ENCODE data around the gene SLC17A9. TPM values are rescaled to one million over a fixed set of nuclear protein-coding genes. Genes with fewer than 3 reads are reported as not detected.
A peak's percentile ranks its signal among the peaks of the same experiment; 100 is the strongest.

The SLC17A9 gene
- total RNA-seq, 1 experiment from 2014 or later = 37.6 TPM

DNA sequence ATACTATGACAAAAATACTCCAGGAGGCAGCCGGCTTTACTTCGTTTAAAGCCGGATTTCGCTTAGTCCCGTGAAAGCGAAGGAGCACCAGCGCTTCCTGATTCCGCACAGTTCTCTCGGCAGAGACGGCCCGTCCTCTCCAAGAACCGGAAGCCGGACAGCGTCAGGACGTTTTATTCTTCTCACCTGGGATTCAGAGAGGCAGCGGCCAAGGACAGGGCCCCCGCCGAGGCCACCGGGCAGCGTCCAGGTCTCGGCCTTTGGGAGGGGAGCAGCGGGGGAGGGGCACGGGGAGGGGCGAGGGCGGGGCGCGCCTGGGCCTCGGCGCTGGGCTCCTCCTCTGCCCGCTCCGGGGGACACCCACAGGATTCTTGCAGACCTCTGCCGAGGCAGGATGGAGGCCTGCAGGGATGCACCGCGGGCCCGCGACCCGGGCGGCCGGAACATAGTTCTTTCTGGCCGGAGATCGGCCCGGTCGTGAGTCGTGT is 23.4 kb upstream of the SLC17A9 start:
- H3K36me3 ChIP-seq (ENCODE audit: control insufficient read depth in 1 of 2, insufficient read depth in 2 of 2, low read length in 2 of 2) = peaks cover 5 to 7% of the 10 kb centered on the region in 2 experiments; a peak in 1 of 4 replicates
- H2AFZ ChIP-seq (ENCODE audit: low read depth, low read length, poor library complexity, severe bottlenecking) = no peak overlapping the region
- no peak overlapping the region for H3K9ac ChIP-seq (ENCODE audit: low read length)
- ChIA-PET RAD21 (ENCODE audit: low non-redundant PET in 1 of 2, low total read pairs in 2 of 2, uncharacterized antibody in 2 of 2, unreplicated experiment in 2 of 2) (no interaction called here), CTCF (no interaction called here), POLR2A (no interaction called here)
- no peaks in the 10 kb centered on the region for H3K9me3 ChIP-seq (ENCODE audit: control insufficient read depth in 1 of 2, insufficient read depth in 1 of 2, low read depth in 1 of 2, low read length in 2 of 2)
- no TSS peak for BruUV-seq (replicated peaks)
- H3K79me2 ChIP-seq (ENCODE audit: insufficient read depth, low read length) = peaks cover 99% of the 10 kb centered on the region
- peaks cover 35% of the 10 kb centered on the region for H4K20me1 ChIP-seq (ENCODE audit: insufficient read depth)
- H3K4me2 ChIP-seq (ENCODE audit: low read length) = peak overlapping the region; percentile 36; the same call in 1 of the 2 replicates
- ATAC-seq = peak; percentile 41
- no peak for DNase-seq (ENCODE audit: low read depth, low spot score)
- H3K27ac ChIP-seq (ENCODE audit: low read depth, low read length) = 0 out of 2 replicates have a peak overlapping the region, but pooled peaks have one; percentile 23
- no peak overlapping the region for H3K4me3 ChIP-seq (replicated peaks in 1 of 2; ENCODE audit: low read depth in 1 of 2, low read length in 2 of 2)
- intact Hi-C loops (cut with micrococcal nuclease) = no loop called here
- no peaks in the 10 kb centered on the region for H3K9me2 ChIP-seq (ENCODE audit: insufficient read depth)
- peaks cover 19 to 56% of the 10 kb centered on the region in 2 experiments for H3K4me1 ChIP-seq (ENCODE audit: control insufficient read depth in 1 of 2, insufficient read depth in 2 of 2, low read length in 2 of 2)
- H3K27me3 ChIP-seq (ENCODE audit: insufficient read depth, low read length) = no peaks in the 10 kb centered on the region
- TF ChIP-seq ELF1 (IDR thresholded peaks at IDR 0.05; ENCODE audit: borderline replicate concordance, low read depth) (no peak), RAD21 (IDR thresholded peaks at IDR 0.05; ENCODE audit: low read depth) (no peak), CBX3 (IDR thresholded peaks at IDR 0.05; ENCODE audit: low read depth) (no peak), CEBPB (IDR thresholded peaks at IDR 0.05; ENCODE audit: low read depth) (no peak), POLR2AphosphoS5 (IDR thresholded peaks at IDR 0.05; ENCODE audit: low read depth, low read length) (no peak), TCF7L2 (IDR thresholded peaks at IDR 0.05; ENCODE audit: borderline replicate concordance, extremely low read depth, insufficient read depth, insufficient read length) (no peak), SIN3A (IDR thresholded peaks at IDR 0.05; ENCODE audit: low read depth) (no peak)
- TF ChIP-seq, protein P1, sequence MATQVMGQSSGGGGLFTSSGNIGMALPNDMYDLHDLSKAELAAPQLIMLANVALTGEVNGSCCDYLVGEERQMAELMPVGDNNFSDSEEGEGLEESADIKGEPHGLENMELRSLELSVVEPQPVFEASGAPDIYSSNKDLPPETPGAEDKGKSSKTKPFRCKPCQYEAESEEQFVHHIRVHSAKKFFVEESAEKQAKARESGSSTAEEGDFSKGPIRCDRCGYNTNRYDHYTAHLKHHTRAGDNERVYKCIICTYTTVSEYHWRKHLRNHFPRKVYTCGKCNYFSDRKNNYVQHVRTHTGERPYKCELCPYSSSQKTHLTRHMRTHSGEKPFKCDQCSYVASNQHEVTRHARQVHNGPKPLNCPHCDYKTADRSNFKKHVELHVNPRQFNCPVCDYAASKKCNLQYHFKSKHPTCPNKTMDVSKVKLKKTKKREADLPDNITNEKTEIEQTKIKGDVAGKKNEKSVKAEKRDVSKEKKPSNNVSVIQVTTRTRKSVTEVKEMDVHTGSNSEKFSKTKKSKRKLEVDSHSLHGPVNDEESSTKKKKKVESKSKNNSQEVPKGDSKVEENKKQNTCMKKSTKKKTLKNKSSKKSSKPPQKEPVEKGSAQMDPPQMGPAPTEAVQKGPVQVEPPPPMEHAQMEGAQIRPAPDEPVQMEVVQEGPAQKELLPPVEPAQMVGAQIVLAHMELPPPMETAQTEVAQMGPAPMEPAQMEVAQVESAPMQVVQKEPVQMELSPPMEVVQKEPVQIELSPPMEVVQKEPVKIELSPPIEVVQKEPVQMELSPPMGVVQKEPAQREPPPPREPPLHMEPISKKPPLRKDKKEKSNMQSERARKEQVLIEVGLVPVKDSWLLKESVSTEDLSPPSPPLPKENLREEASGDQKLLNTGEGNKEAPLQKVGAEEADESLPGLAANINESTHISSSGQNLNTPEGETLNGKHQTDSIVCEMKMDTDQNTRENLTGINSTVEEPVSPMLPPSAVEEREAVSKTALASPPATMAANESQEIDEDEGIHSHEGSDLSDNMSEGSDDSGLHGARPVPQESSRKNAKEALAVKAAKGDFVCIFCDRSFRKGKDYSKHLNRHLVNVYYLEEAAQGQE (IDR thresholded peaks at IDR 0.05; ENCODE audit: low read depth) = no peak
- TF ChIP-seq, protein P2, sequence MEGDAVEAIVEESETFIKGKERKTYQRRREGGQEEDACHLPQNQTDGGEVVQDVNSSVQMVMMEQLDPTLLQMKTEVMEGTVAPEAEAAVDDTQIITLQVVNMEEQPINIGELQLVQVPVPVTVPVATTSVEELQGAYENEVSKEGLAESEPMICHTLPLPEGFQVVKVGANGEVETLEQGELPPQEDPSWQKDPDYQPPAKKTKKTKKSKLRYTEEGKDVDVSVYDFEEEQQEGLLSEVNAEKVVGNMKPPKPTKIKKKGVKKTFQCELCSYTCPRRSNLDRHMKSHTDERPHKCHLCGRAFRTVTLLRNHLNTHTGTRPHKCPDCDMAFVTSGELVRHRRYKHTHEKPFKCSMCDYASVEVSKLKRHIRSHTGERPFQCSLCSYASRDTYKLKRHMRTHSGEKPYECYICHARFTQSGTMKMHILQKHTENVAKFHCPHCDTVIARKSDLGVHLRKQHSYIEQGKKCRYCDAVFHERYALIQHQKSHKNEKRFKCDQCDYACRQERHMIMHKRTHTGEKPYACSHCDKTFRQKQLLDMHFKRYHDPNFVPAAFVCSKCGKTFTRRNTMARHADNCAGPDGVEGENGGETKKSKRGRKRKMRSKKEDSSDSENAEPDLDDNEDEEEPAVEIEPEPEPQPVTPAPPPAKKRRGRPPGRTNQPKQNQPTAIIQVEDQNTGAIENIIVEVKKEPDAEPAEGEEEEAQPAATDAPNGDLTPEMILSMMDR (IDR thresholded peaks at IDR 0.05 in 2 of 3, conservative IDR thresholded peaks at IDR 0.05 in 1 of 3; ENCODE audit: borderline replicate concordance in 1 of 3, insufficient read depth in 1 of 3, low read depth in 2 of 3, low read length in 2 of 3) = no peak
- TF ChIP-seq, protein P3, sequence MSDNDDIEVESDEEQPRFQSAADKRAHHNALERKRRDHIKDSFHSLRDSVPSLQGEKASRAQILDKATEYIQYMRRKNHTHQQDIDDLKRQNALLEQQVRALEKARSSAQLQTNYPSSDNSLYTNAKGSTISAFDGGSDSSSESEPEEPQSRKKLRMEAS (IDR thresholded peaks at IDR 0.05) = no peak
- TF ChIP-seq, protein P4, sequence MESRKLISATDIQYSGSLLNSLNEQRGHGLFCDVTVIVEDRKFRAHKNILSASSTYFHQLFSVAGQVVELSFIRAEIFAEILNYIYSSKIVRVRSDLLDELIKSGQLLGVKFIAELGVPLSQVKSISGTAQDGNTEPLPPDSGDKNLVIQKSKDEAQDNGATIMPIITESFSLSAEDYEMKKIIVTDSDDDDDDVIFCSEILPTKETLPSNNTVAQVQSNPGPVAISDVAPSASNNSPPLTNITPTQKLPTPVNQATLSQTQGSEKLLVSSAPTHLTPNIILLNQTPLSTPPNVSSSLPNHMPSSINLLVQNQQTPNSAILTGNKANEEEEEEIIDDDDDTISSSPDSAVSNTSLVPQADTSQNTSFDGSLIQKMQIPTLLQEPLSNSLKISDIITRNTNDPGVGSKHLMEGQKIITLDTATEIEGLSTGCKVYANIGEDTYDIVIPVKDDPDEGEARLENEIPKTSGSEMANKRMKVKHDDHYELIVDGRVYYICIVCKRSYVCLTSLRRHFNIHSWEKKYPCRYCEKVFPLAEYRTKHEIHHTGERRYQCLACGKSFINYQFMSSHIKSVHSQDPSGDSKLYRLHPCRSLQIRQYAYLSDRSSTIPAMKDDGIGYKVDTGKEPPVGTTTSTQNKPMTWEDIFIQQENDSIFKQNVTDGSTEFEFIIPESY (IDR thresholded peaks at IDR 0.05; ENCODE audit: extremely low read depth, insufficient replicate concordance, low read length) = no peak
